ENCODE data around the gene KIF19.

GRCh38 chr17:74317071-74317470 is 9.0 kb upstream of the KIF19 start:
- no peak for TF ChIP-seq CTCF (IDR thresholded peaks at IDR 0.05)
- no peak for TF ChIP-seq POLR2A (IDR thresholded peaks at IDR 0.05)
